ENCODE data around the gene VWA8.

DNA sequence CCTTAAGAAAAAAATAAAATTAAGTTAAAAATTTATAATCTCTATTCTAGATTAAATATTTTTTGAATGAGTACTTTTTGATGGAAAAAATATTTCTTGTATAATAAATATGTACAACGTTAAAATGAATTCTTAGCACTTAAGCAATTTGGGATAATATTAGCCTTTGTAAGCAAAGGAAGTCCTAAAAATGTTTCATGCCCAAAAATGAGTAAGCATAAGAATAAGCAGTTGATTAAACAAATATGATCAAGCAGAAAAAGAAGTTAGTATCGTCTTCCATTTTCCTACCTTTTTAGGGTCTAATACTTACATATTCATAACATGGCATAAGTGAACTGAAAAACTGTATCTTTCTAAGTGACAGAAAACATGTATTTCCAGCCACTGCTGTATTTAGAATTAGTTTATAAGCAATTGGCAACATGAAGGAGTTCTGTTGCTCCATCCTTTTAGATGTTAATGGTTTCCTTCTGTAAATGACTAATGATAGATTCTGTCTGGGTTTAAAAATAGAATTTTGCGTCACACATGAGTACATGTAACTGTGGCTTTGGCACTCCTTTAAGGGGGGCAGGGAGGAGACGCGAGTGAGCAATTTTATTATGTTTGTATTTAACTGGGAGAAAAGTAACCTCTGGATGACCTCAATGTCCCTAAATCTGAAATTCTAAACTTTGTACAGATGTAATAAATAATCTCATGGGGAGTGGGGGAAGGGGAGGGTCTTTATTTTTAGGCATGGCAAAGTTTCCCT is 266.2 kb downstream of the VWA8 start:
- no peak for TF ChIP-seq POLR2AphosphoS5 (IDR thresholded peaks at IDR 0.05; ENCODE audit: low read depth, low read length)
- TF ChIP-seq SIN3A (IDR thresholded peaks at IDR 0.05; ENCODE audit: borderline replicate concordance, insufficient read depth, low read length): no peak
- TF ChIP-seq, protein P1, sequence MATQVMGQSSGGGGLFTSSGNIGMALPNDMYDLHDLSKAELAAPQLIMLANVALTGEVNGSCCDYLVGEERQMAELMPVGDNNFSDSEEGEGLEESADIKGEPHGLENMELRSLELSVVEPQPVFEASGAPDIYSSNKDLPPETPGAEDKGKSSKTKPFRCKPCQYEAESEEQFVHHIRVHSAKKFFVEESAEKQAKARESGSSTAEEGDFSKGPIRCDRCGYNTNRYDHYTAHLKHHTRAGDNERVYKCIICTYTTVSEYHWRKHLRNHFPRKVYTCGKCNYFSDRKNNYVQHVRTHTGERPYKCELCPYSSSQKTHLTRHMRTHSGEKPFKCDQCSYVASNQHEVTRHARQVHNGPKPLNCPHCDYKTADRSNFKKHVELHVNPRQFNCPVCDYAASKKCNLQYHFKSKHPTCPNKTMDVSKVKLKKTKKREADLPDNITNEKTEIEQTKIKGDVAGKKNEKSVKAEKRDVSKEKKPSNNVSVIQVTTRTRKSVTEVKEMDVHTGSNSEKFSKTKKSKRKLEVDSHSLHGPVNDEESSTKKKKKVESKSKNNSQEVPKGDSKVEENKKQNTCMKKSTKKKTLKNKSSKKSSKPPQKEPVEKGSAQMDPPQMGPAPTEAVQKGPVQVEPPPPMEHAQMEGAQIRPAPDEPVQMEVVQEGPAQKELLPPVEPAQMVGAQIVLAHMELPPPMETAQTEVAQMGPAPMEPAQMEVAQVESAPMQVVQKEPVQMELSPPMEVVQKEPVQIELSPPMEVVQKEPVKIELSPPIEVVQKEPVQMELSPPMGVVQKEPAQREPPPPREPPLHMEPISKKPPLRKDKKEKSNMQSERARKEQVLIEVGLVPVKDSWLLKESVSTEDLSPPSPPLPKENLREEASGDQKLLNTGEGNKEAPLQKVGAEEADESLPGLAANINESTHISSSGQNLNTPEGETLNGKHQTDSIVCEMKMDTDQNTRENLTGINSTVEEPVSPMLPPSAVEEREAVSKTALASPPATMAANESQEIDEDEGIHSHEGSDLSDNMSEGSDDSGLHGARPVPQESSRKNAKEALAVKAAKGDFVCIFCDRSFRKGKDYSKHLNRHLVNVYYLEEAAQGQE (IDR thresholded peaks at IDR 0.05; ENCODE audit: insufficient read depth in 1 of 2, low read depth in 2 of 2, low read length in 2 of 2): no peak
- TF ChIP-seq TAF1 (IDR thresholded peaks at IDR 0.05; ENCODE audit: borderline replicate concordance, insufficient read depth, low read length): no peak
